Measurements from ENCODE around the gene CACNA1I. TPM values are rescaled to one million over a fixed set of nuclear protein-coding genes. Genes with fewer than 3 reads are reported as not detected.
"Not testable (repeated sequence)": the region's sequence is repeated elsewhere in the genome, so short reads cannot be mapped to it uniquely, and the experiment has no call there.

Gene CACNA1I
- total and polyA plus RNA-seq, 12 donors = under 0.01 to 0.06 (median 0.05) TPM; not detected in 6

- Histone ChIP-seq H3K27me3 (peaks cover 4 to 72% (median 55%) of the 10 kb centered on the region in 7 donors), H3K4me3 (no peak overlapping the region), H3K9me3 (peaks cover 0 to 4% (median 0%) of the 10 kb centered on the region in 11 donors), H3K4me1 (no peaks in the 10 kb centered on the region), H3K27ac (no peak overlapping the region), H3K36me3 (no peaks in the 10 kb centered on the region)
- no peak for ATAC-seq
- intact Hi-C loops (cut with DNase I) = no loop called here
- DNase-seq = no peak
- WGBS, 2 donors = 39 to 41% methylated on average over 12 of the region's 12 CpGs
- TF ChIP-seq CTCF (IDR thresholded peaks at IDR 0.05) = no peak
Observed at GRCh38 chr22:39731881-39732555, 161.5 kb downstream of the CACNA1I start.

GRCh38 chr22:39732625-39733024, 162.1 kb downstream of the CACNA1I start:
- WGBS, 2 donors = 74 to 77% methylated on average over 8 of the region's 8 CpGs
- Histone ChIP-seq H3K9me3 (peaks cover 0 to 4% (median 0%) of the 10 kb centered on the region in 11 donors), H3K27me3 (peaks cover 4 to 77% (median 54%) of the 10 kb centered on the region in 7 donors), H3K27ac (no peak overlapping the region), H3K4me3 (no peak overlapping the region), H3K4me1 (no peaks in the 10 kb centered on the region), H3K36me3 (no peaks in the 10 kb centered on the region)
- intact Hi-C loops (cut with DNase I) = no loop called here
- no peak for ATAC-seq
- no peak for TF ChIP-seq CTCF (IDR thresholded peaks at IDR 0.05)
- DNase-seq = no peak

GRCh38 chr22:39733191-39733590, 162.6 kb downstream of the CACNA1I start:
- ATAC-seq = no peak
- TF ChIP-seq CTCF (IDR thresholded peaks at IDR 0.05) = no peak
- Histone ChIP-seq H3K27ac (no peak overlapping the region), H3K9me3 (peaks cover 0 to 4% (median 0%) of the 10 kb centered on the region in 11 donors), H3K4me1 (no peaks in the 10 kb centered on the region), H3K36me3 (no peaks in the 10 kb centered on the region), H3K27me3 (peaks cover 4 to 82% (median 56%) of the 10 kb centered on the region in 7 donors), H3K4me3 (no peak overlapping the region)
- intact Hi-C loops (cut with DNase I) = no loop called here
- DNase-seq = no peak
- WGBS, 2 donors = 70 to 73% methylated on average over 2 of the region's 2 CpGs

- ATAC-seq; DNase-seq; H3K27ac ChIP-seq; H3K36me3 ChIP-seq; H3K4me3 ChIP-seq; intact Hi-C loops (cut with DNase I); H3K4me1 ChIP-seq; H3K9me3 ChIP-seq: not testable (repeated sequence)
- H3K27me3 ChIP-seq = peaks cover 4 to 79% (median 58%) of the 10 kb centered on the region in 7 donors
- WGBS, 2 donors = 75 to 84% methylated on average over 1 of the region's 1 CpG
Observed at GRCh38 chr22:39734046-39734445, 163.5 kb downstream of the CACNA1I start.

GRCh38 chr22:39734866-39735265, 164.3 kb downstream of the CACNA1I start:
- no peak for TF ChIP-seq CTCF (IDR thresholded peaks at IDR 0.05)
- Histone ChIP-seq H3K27me3 (peaks cover 4 to 79% (median 57%) of the 10 kb centered on the region in 7 donors), H3K4me3 (no peak overlapping the region), H3K4me1 (no peaks in the 10 kb centered on the region), H3K27ac (no peak overlapping the region), H3K9me3 (peaks cover 0 to 15% (median 0%) of the 10 kb centered on the region in 11 donors), H3K36me3 (no peaks in the 10 kb centered on the region)
- ATAC-seq (no peak), DNase-seq (no peak)
- intact Hi-C loops (cut with DNase I) = no loop called here
- 85 to 87% methylated on average over 5 of the region's 5 CpGs for WGBS, 2 donors
